Measurements from ENCODE around the gene CFAP92. TPM values are rescaled to one million over a fixed set of nuclear protein-coding genes. Genes with fewer than 3 reads are reported as not detected.

Gene CFAP92
- total RNA-seq, 1 donor from 2014 or later: not detected

DNA sequence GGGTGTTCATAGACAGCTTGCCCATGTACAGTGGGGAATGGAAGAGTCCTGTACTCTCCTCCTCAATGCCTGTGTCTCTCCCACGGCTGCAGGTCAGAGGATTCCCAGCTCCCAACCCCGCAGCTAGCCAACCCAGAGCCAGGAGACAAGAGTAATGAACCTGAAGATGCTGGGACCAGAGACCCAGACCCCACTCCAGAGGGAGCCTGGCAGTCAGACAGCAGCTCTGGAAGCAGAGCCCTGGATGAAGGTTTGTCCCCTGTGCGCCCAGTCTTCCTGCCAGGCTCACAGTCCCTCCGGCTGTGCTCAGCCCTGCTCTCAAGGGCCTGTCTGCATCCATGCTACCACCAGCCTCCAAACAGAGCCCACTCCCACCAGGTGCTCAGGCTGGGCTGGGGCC is 36.7 kb upstream of the CFAP92 start:
- TF ChIP-seq, protein P1, sequence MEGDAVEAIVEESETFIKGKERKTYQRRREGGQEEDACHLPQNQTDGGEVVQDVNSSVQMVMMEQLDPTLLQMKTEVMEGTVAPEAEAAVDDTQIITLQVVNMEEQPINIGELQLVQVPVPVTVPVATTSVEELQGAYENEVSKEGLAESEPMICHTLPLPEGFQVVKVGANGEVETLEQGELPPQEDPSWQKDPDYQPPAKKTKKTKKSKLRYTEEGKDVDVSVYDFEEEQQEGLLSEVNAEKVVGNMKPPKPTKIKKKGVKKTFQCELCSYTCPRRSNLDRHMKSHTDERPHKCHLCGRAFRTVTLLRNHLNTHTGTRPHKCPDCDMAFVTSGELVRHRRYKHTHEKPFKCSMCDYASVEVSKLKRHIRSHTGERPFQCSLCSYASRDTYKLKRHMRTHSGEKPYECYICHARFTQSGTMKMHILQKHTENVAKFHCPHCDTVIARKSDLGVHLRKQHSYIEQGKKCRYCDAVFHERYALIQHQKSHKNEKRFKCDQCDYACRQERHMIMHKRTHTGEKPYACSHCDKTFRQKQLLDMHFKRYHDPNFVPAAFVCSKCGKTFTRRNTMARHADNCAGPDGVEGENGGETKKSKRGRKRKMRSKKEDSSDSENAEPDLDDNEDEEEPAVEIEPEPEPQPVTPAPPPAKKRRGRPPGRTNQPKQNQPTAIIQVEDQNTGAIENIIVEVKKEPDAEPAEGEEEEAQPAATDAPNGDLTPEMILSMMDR (IDR thresholded peaks at IDR 0.05): no peak
- Mint-ChIP-seq H3K27ac (ENCODE audit: unreplicated experiment) (no peak overlapping the region), H3K27me3 (ENCODE audit: unreplicated experiment) (peaks cover 16% of the 10 kb centered on the region), H3K9me3 (ENCODE audit: unreplicated experiment) (no peaks in the 10 kb centered on the region), H3K4me1 (ENCODE audit: unreplicated experiment) (peaks cover 11% of the 10 kb centered on the region), H3K36me3 (ENCODE audit: unreplicated experiment) (no peaks in the 10 kb centered on the region), H3K4me3 (ENCODE audit: unreplicated experiment) (no peak overlapping the region)
- DNase-seq (ENCODE audit: extremely low spot score, unreplicated experiment): no peak

DNA sequence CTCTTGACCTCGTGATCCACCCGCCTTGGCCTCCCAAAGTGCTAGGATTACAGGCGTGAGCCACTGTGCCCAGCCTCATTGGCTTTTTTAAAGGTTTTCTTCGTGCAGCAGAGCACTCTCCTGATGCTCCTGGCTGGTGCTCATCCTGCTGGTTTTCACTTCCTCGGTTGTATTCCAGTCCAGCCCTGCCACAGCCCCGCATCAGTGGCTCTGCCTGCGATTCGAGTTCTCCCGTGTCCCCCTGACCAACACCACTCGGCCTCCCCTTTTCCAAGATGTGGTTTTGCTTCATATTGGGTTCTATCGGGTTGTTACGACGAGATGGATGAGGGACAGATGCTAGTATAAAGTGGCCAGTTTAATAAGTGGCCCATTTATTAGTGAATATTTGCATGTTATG is 35.0 kb upstream of the CFAP92 start:
- Mint-ChIP-seq H3K27me3 (ENCODE audit: unreplicated experiment) (peaks cover 26% of the 10 kb centered on the region), H3K27ac (ENCODE audit: unreplicated experiment) (no peak overlapping the region), H3K9me3 (ENCODE audit: unreplicated experiment) (no peaks in the 10 kb centered on the region), H3K4me3 (ENCODE audit: unreplicated experiment) (no peak overlapping the region), H3K36me3 (ENCODE audit: unreplicated experiment) (no peaks in the 10 kb centered on the region), H3K4me1 (ENCODE audit: unreplicated experiment) (peaks cover 11% of the 10 kb centered on the region)
- DNase-seq (ENCODE audit: extremely low spot score, unreplicated experiment): no peak
- TF ChIP-seq, protein P1 (IDR thresholded peaks at IDR 0.05): no peak

DNA sequence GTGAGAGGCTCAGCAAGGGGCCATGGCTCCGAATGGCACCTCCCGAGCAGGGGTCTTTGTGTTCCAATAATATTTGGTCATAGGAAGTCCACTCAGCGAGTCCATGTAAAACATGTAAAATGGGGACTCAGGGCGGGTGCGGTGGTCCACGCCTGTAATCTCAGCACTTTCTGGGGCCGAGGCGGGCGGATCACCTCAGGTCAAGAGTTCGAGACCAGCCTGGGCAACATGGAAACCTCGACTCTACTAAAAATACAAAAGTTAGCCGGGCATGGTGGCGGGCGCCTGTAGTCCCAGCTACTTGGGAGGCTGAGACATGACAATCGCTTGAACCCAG is 33.6 kb upstream of the CFAP92 start:
- DNase-seq (ENCODE audit: extremely low spot score, unreplicated experiment): no peak
- Mint-ChIP-seq H3K9me3 (ENCODE audit: unreplicated experiment) (no peaks in the 10 kb centered on the region), H3K27me3 (ENCODE audit: unreplicated experiment) (peaks cover 26% of the 10 kb centered on the region), H3K4me1 (ENCODE audit: unreplicated experiment) (peaks cover 11% of the 10 kb centered on the region), H3K4me3 (ENCODE audit: unreplicated experiment) (no peak overlapping the region), H3K36me3 (ENCODE audit: unreplicated experiment) (no peaks in the 10 kb centered on the region), H3K27ac (ENCODE audit: unreplicated experiment) (no peak overlapping the region)
- TF ChIP-seq, protein P1 (IDR thresholded peaks at IDR 0.05): no peak

DNA sequence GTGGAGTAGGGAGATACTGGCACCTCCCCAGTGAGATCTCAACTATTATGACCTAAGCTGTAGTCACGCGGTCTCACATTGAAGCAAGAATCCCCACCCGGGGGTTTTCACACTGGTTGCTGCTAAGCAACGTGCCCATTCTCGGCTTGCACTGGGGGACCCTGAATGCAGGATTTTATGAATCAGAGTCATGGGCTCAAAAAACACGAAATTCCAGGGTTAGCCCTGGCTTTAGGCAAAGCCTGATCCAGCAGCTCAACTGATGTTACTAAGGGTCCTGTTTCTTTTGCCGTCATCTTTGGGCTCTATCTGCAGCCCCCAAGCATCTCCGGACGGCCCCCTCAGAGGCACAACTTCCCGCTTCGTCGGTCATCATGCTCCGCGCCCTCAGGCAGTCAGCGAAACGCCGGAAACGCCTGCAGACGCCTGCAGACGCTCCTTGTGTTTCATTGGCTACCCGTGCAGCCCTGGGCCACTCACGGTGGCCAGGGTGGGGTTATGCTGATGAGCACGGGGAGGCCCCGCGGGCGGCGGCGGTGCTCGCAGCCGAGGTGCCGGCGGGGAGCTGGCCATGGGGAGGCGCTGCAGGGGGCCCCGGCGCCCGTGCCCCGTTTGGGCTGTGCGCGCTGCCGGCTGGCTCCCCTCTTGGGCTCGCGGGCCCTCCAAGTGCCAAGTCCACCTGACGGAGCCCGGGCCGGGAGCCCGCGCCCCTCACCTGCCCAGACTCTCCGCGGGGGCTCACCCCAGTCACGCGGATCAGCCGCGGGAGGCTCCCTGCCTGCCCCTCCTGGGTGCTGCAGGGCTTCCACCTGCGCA is 33.1 kb upstream of the CFAP92 start:
- H3K27me3 Mint-ChIP-seq (ENCODE audit: unreplicated experiment): peaks cover 29% of the 10 kb centered on the region
- H3K9me3 Mint-ChIP-seq (ENCODE audit: unreplicated experiment): no peaks in the 10 kb centered on the region
- peaks cover 11% of the 10 kb centered on the region for H3K4me1 Mint-ChIP-seq (ENCODE audit: unreplicated experiment)
- no peak overlapping the region for H3K27ac Mint-ChIP-seq (ENCODE audit: unreplicated experiment)
- H3K36me3 Mint-ChIP-seq (ENCODE audit: unreplicated experiment): no peaks in the 10 kb centered on the region
- TF ChIP-seq, protein P1 (IDR thresholded peaks at IDR 0.05): peak; percentile 40
- DNase-seq (ENCODE audit: extremely low spot score, unreplicated experiment): no peak
- peak overlapping the region; percentile 55 for H3K4me3 Mint-ChIP-seq (ENCODE audit: unreplicated experiment)

DNA sequence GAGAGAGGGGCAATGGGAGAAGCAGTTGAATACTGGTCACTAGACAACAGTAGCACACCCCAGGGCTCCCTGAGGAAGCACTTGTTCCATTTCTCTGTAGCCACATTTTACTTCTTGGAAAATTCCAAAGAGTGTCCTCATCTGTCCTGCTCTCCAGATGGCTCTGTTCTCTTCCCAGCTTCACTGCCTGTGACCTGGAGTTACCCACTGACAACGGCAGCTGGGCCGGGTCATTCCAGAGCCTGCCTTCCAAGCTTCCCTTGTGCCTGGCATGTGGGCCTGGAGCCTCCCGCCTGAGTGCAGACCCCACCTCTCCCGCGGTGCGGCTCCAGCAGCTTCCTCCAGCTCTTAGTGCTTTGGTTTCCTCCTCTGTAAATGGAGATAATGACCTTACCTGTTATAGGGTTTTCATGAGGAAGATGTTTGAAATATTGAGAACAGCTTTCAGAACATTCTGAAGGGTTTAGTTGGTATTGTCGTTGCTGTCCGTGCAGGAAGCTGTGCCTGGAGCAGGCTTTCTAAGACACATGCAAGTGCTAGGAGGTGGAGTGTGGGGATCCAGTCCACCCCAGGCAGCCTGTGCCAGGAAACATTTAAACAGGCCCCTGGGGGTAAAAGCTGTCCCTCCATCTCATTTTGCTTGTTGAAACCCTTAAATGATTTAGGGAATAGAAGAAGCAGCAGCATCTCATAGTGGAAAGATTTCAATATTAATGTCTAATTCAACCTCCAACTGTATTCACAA is 32.0 kb upstream of the CFAP92 start:
- peaks cover 11% of the 10 kb centered on the region for H3K4me1 Mint-ChIP-seq (ENCODE audit: unreplicated experiment)
- no peak for DNase-seq (ENCODE audit: extremely low spot score, unreplicated experiment)
- H3K36me3 Mint-ChIP-seq (ENCODE audit: unreplicated experiment): no peaks in the 10 kb centered on the region
- no peak overlapping the region for H3K4me3 Mint-ChIP-seq (ENCODE audit: unreplicated experiment)
- H3K9me3 Mint-ChIP-seq (ENCODE audit: unreplicated experiment): no peaks in the 10 kb centered on the region
- TF ChIP-seq, protein P1 (IDR thresholded peaks at IDR 0.05): no peak
- H3K27ac Mint-ChIP-seq (ENCODE audit: unreplicated experiment): no peak overlapping the region
- H3K27me3 Mint-ChIP-seq (ENCODE audit: unreplicated experiment): peaks cover 39% of the 10 kb centered on the region
